CD4-positive, alpha-beta T cell treated with Interleukin-21 for 1 hour (primary cell): ENCODE results near the gene PTPRM.

Experiments used
- DNase-seq: peaks from one replicate; pipeline ENCODE4 v3.0.0-alpha.2; 2020

Gene PTPRM

DNA sequence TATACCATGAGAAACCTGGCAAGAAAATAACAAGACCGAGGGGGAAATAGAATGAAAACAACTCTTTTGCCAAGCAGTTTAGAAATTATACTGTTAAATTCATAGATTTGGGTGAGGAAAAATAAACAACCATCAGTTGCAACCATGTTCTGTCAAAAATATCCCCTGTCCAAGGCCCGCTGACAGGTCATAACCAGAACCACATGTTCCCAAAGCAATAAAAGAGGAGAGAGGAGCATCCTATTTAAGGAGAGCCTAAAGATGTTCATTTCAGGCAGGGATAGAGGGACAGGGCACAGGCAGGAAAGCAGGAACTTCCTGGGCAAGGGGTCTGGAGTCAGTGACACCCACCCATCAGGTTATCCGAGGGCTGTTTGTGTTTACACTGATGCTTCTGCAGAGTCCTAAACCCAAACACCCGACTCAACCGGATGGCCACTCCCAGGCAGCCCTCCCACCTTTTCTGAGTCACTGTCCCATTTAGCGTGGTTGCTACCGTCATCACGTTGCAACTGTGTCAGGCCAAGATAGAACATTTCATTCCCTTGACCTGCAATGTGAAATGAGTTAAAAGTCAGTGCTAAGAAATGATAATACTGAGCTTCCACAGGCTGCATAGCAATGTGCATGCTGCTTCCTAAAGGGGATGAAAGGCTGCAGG lies 573.9 kb downstream of the PTPRM start:
- no peak for DNase-seq

- DNase-seq, result no peak
Observed at GRCh38 chr18:8142131-8142711, 575.1 kb downstream of the PTPRM start.

DNA sequence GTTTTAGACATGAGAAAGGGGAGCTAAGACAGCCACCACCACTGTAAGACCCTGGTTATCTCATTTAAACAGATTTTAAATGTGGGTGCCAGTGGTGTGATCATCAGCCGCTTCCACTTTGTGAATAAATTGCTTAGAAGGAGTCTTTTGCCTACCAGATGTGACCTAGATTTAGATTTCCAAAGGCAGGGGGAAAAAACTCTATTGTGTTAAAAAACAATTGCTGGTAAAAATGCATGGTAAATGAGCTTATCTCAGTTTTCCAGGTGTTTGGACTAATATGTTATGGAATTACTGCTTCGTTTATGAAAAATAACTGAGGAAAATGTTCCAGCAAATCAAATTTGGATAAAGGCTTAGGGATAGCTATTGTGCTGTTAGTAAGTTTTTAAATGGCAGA lies 575.8 kb downstream of the PTPRM start:
- no peak for DNase-seq

GRCh38 chr18:8151181-8151580 lies 584.1 kb downstream of the PTPRM start:
- no peak for DNase-seq

- no peak for DNase-seq
Observed at GRCh38 chr18:8153887-8154583, 586.9 kb downstream of the PTPRM start.

- DNase-seq, result no peak
Observed at GRCh38 chr18:8162802-8163201, 595.7 kb downstream of the PTPRM start.

DNA sequence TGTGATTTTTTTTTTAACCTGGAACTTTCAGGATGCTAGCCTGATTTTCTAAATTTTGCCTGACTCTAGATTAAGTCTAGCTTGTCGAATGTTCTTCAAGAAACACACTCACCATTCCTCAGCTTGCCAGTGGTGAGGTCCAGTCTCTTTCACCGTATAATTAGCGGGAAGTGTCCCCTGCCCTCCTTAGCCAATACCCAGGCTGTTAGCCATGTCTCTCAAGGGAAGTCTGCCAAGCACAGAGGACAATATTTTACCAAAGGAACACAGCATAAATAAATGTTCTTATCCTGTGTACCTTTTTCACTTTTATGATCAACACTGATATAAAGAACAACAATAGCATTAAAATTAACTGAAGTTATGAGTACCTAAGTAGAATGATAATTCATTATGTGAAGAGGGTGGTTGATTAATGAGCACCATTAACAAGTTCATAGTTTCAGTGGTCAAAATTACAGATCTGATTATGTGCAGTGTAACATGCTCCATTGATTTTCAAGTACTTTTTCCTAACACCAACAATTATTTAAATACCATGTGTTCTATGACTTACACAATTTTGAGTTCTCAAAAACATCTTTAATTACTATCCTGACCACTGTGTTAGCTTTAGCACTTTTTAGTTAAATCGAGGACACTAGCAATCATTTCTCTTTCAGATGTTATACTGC lies 596.3 kb downstream of the PTPRM start:
- no peak for DNase-seq

DNA sequence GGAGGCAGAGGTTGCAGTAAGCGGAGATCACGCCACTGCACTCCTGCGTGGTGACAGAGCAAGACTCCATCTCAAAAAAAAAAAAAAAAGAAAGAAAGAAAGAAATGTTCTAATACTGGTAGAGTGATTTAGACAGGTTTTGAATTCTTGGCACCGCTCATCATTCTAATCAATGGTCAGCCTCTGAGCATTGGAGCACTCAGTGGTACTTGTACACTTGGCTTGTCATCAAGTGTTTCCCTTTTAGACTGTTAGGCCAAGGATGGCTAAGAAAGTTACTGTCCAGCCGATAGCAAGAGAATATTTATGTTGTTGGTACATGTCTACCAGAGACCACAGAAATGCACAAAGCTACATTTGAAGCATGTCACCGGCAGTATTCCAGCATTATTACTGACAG lies 598.0 kb downstream of the PTPRM start:
- DNase-seq, result no peak

GRCh38 chr18:8167026-8167425 lies 599.9 kb downstream of the PTPRM start:
- no peak for DNase-seq

DNA sequence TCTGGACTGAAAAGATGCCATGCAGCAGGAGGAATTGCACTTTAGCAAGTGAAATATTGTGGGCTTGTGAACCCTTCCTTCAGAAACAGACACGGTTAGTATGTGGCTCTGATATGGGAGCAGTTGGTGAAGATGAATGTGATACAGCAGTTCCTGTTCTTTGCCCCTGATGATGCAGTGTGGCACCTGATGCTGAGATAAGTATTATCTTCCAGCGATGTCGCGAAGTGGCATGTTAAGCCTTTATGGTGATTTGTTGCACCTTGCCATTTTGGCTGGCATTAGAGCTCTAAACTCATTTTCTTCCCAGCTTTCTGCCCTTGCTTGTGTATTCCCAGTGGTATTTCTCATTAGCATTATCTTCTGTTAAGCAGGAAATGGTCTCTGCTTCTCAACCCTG lies 600.6 kb downstream of the PTPRM start:
- DNase-seq, result no peak

DNA sequence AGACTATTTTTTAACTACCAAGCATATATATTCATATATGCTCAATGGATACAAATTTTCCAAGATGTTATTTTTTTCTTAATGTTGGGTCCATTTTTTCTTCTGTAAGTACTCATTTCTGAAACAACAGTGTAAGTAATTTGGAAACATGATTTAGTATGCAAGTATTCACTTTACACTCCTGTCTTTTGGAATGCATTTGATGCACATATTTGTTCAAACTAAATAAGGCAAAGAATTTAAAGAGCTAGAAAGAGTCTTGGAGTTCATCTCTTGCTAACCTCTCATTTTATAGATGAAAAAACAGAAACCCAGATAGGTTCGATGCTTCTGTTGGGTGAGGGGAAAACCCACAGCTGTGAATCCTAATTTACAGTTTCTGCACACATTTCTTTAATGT lies 602.6 kb downstream of the PTPRM start:
- no peak for DNase-seq

GRCh38 chr18:8174771-8175170 lies 607.7 kb downstream of the PTPRM start:
- no peak for DNase-seq

DNA sequence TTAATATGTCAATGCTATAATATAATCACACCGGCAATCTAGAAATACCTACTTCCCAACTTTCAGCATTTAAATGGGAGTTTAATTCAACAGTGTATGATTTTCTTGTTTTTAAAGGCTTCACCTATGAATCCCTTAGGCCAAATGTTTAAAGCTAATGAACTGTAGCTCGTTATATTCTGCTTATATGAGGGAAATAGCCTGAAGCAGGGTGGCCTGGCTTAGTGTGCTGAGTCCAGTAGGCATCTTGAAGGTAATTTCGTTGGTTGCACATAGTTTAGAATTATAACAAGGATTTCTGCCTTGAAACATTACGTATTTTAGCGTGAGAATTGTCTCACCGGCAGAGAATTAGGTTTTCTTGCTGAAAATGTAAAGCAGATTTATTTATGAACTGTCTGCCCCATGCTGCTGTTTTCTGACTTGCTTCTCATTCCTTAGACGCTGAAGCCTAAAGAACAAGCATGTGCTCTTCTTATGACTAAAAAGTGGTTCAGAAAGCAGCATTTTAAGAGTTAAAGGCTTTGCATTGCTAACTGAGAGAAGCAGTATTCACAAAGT lies 608.5 kb downstream of the PTPRM start:
- DNase-seq, result no peak

GRCh38 chr18:8176109-8176508 lies 609.0 kb downstream of the PTPRM start:
- no peak for DNase-seq

DNA sequence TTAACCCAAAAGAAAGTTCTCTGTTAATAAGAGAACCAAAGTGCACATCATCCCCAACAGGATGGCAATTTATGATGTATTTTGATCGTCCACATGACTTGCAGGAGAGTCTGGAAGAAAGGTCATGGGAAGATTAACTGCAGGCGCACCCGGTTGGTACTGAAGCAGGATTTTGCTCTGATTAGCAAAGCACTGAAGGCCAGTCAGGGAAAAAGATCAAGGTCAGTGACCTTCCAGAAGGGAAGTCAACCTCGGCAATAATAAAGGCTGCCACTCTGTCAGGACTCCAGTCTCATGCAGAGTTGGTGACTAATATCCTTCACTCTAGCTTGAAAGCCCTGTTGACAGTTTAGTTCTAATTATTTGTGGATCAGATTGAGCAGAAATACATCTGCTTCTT lies 609.4 kb downstream of the PTPRM start:
- DNase-seq, result no peak

DNA sequence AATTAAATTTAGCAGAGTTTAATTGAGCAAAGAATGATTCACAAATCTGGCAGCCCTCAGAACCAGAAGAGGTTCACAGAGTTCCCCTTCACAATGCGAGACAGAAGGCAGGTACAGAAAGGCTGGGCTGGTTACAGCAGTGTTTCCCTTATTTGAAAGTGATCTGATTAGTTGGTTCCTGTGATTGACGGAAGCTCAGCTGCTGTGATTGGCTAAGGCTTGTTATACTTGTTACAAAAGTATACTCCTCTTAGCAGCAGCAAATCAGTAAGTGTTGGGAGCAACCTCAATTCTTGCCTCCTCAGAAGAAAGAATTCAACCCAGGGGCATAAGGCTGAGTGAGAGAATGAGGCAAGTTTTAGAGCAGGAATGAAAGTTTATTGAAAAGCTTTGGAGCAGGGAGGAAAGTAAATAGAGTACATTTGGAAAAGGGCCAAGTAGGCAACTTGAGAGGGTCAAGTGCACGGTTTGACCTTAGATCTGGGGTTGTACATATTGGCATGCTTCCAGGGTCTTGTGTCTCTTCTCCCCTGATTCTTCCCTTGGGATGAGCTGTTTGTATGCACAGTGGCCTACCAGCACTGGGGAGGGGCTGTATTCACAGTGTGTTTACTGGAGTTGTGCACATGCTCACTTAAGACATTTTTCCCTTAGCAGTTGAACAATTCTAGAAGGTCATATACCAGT lies 610.4 kb downstream of the PTPRM start:
- DNase-seq, result no peak

GRCh38 chr18:8186413-8186812 lies 619.3 kb downstream of the PTPRM start:
- no peak for DNase-seq

GRCh38 chr18:8188184-8188583 lies 621.1 kb downstream of the PTPRM start:
- DNase-seq, result no peak

DNA sequence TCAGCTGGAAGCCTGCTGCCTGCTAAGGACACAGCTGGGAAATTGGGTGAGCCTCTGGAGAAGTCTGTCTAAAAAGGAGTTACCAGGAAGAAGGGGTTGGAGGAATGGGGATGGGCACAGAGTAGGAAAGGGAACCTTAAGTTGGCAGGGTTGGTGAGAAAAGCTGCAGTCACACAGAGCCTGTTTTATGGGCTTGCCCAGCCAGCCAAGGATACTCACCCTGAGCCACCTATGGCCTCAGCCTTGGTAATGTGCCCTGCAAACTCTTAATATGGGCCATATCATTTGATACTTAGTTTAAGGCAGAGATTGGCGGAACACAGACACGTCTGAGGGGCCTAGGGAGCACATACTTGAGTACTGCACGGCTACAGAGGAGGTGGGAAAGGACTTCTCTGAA lies 623.9 kb downstream of the PTPRM start:
- DNase-seq, result no peak

DNA sequence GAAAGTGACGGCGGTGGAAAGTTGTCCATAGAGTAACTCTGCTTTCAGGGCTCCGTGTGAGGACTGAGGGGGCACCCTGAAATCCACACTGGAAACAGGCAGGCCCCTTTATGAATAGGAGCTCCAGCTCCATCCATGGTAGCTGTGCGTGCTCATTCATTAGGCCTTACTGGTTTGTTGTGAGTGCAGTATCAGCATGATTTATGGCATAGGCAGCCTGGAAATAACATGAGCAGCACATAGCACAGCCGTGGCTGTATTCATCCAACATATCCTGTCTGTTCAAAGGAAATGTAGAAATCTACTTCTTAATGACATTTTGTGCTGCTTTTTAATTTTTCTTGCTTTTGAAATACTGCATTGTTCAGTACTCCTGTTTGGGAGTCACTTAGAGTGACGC lies 627.3 kb downstream of the PTPRM start:
- no peak for DNase-seq

GRCh38 chr18:8196238-8196637 lies 629.1 kb downstream of the PTPRM start:
- DNase-seq, result no peak

GRCh38 chr18:8197499-8197898 lies 630.4 kb downstream of the PTPRM start:
- DNase-seq, result no peak

DNA sequence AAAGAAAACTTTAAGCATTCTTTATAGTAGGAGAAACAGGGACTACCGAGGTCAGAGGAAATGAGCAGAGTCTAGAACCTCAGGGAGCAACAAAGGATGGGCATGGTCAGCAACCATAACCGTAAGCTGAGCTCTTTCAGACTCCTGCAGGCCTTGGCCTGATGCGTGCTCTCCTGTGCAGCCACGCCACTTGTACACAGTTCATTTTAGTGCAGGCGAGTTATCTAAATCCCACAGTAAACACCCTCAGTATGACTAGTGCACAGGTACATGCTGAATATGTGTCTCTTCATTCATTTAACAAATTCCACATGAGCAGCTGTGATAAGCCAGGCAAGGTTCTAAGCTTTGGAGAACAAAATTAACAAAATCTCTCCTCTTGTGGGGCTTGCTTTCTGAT lies 640.9 kb downstream of the PTPRM start:
- no peak for DNase-seq
